GM21737 (cell line): ENCODE measurements around the gene LCLAT1.

Experiments used
- ATAC-seq: cut with Tn5 transposase; IDR thresholded peaks from one replicate; pipeline ENCODE4 v1.9.1; 2021; ENCODE audit warnings: mild to moderate bottlenecking, moderate library complexity; ENCODE audit not compliant: unreplicated experiment

The LCLAT1 gene

DNA sequence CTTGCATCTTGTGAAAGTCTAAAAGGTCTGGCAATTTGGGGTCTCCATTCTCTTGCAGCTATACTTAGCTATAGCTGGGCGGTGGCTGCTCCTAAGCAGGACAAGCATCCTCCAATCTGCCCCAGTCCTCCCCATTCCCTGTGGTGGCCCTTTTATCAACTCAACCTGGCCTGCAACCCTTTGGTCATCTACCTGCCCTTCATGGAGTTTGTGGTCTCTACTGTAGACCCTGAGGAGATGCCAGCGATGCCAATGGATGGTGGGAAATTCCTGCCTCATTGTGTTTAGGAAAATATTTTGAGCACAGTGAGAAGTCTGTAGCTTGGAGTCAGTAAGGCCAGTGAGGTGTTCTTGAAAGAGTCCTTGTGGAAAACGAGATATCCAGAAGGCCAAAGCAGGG is 216.8 kb downstream of the LCLAT1 start:
- no peak for ATAC-seq

DNA sequence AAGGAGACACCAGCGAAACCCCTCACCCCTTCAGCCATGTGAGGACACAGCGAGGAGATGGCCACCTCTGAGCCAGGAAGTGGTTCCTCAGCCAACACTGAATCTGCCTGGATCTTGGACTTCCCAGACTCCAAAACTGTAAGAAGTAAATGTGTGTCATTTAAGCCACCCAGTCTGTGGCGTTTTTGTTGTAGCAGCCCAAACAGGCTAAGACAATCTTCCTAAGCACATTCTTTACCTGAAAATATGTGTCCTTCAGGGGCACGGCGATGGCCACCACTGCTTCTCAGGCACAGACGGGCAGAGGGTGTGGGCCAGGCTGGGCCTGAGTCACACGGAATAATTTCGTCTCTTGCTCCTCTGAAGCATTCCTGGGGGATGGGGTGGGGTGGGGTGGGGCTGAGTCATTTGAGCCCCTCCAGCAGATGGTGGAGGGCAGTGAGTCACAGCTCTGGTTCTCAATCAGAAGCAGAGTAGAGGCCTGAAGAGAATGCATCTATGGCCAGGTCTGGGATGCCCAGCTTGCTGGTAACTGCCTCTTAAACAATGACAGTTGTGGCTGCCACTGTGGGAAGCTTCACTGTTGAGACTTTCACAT is 217.8 kb downstream of the LCLAT1 start:
- ATAC-seq: no peak

DNA sequence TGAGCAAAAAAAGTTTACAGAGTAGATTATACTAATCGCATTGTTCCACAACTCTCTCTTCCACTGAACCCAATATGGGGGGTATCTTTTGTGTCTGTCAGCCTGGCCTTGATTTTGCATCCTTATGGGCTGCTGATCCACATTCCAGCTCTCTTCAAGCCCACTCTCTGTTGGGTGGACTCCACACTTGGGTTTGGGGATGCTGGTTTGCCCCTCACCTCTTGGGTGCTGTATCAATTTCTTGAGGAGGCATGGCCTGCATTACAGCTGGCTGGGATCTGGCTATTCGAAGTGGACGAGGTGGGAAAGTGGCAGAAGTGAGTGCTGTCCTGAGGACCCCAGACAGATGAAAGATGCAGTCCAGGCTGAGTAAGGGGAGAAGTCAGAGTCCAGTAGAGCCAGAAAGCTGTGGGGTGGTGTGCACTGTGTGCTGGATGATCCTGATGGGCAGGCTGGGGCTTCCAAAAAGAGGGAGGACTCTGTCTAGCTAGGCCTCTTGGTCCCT is 218.8 kb downstream of the LCLAT1 start:
- ATAC-seq: no peak

DNA sequence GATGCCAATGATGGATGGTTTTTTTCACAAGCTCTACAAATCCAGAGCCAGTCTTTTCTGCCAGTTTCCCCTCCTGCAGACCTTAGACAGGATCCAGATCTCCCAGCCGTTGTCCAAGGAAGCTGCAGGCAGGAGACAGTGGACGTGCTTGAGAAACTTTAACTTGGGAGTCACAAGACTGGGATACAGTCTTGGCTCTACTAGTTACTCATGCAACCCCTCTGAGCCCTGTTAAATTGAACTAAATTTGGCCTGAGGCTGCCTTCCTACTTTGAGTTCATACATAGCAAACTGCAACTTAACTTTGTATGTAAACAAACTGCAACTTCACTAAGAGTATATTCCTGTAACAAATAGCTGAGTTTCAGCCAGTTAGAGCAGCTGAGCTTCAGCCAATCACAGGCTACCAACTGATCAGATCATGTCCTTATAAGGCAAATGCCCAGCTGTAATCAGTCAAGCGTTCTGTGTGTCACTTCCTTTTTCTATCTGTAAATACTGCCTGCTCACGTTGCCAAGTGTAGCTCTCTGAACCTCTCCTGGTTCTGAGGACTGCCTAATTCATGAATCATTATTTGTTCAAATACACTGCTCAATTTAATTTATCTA is 219.3 kb downstream of the LCLAT1 start:
- no peak for ATAC-seq

DNA sequence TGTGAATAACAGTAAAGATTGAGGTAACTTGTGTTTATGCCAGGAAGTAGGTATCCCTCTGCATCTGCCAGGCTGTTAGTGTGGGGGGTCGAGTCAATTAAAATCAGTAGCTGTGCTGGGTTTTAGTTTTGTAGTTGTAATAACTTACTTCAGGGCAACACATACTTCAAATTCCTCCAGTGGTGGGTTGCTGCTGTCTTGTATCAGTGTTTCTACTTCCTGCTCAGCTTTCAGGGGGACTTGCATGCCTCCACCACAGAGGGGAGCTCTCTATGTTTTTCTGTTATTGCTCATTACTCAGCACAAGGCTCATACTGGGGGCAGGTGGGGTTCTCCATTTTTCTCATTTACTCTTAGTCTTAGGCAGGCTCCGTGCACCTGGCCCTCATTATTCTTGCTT is 223.4 kb downstream of the LCLAT1 start:
- no peak for ATAC-seq

DNA sequence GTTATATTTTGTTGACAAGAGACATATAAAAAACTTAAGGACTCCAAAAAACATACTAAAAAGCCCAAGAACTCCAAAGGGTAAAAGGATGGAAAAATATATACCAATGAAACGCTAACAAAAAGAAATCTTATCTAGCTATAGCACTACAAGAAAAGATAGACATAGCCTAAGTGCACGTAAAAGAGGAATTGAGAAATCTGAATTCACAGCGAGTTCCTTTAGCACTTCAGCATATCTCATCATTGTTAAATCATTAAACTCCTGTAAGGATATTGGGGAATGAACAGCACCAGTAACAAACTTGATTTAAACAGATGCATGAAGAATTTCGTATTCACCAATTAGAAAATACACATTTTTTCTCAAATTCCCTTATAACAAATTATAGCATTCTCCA is 226.1 kb downstream of the LCLAT1 start:
- ATAC-seq: no peak

DNA sequence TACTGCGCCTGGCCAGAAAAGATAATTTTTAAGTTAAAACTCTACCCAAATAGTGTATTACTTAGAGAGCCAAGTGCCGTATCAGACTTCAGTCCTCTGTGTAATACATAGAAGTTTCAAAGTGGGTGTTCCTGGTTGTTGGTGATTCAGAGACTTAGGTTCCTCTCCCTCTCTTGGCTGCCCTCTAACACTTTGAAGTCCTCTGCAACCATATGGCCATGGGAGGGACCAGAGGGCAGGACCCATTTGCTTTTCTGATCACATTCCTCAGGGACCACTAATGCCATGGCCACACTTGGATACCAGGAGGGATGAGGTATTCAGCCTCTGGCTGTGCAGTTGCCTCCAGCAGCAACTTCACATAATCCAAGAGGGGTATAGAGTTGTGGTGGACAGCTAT is 228.7 kb downstream of the LCLAT1 start:
- ATAC-seq: no peak

DNA sequence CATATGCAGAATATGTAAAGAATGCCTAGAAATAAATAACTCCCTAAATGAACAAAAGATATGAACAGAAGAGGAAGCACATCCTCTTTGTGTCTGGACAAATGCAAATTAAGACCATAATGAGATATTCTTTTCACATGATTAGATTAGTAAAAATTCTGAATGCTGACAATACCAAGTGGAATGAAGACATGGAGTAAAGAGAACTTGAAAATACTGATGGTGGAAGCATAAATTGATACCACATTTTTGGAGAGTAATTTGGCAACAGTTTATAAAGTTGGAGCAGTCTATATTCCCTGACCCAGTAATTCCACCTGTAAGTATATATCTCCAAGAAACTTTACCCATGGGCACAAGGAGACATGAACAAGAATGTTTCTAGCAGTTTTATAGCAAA is 230.2 kb downstream of the LCLAT1 start:
- no peak for ATAC-seq

DNA sequence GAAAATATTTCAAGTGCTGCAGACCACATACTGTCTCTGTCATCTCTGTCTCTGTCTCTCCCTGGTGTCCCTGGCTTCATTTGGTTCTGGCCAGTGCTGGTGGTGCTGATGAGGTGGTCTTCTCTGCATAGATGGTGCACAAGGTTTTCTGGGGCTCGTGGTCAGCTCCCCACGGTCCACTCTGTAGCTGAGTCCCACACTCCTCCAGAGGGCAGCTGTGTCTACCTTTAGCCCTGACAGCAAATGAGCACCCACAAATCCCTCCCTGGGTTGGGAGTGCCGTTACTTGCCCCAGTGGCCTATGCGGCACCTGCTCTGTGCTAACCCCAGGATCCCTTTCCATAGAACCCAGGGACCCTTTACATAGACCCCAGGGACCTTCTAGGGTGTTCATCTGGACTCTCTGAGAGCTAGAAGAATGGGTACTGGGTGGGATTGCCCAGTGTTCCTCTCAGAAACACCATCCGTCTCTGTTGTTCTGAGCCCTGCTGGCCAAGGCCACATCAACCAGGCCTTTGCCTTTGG is 230.9 kb downstream of the LCLAT1 start:
- no peak for ATAC-seq

DNA sequence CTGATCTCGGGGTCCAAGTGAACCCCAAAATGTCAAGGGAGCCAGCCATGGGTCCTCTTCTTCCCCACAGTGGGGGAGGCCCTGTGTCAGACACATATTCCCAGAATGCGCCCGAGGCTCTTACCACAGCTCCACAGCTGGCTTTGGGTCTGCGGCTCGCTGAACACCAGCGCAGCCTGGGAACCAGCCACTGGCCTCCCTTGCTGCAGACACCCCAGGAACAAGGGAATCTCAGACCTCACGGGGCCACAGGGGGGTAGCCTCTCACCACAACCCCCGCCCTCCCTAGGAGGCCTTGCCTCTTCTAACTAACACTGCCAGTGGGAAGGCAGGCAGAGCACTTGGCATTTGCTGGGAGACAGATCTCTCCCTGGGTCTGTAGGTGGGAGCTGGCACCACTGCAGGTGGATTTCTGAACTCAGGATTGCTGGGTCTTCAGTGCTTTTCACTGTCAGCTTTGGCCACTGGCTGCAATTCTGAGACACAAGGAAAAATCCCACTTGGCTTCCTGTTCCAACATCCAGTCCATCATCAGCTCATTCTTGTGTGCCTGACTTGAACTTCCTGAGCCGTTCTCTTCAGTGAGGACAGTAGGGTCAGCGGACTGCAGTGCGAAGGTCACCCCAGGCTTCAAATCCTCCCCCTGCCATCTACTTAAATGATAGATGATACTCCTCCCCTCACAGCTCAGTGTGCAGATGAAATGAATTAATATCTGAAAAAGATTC is 231.5 kb downstream of the LCLAT1 start:
- no peak for ATAC-seq

DNA sequence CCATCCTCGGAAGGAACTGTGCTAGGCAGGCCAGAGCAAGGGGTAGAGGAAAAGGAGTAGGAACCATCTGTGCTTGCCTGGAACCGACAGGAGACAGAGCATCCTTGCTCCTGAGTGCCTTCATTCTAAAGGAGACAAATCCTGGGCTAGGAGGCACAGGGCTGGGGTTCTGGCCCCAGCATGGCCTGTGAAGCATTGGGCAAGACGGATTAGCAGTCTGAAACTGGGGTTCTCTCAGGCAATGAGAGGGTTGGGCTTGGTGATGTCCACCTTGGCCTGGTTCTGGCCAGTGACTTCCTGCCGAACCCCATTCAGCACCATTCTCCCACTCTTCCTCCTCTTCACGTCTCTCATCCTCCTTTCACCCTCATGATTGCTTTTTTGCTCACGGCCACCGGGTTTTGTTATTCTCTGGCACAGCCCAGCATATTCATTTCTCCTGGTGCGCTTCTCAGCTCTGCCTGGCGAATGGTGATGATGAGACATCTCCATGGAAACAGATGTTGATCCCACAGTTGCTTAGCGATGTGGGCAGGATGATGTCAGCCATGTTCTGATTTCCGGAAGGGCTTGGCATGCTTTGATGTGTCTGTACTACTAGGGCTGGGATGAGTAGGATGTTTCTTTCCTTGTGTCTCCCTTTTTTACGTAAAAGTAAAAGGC is 232.5 kb downstream of the LCLAT1 start:
- ATAC-seq: no peak

DNA sequence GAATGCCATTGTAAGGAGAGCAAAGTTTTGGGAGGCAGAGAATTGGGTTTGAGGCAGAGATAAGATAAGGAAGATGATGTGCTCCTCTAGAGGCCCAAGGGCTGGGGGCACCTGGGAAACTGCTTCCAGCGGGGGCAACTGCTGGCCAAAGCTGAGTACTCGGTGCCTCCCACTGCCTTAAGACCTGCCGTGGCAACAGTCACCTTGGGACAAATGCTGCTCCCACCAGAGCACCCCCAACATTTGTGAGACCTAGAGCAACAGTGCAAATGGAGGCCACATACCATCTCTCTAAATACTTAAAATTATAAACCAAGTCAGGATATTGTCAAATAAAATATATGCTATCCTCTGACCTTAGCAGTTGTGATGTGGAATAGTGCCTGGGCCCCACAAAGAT is 233.1 kb downstream of the LCLAT1 start:
- no peak for ATAC-seq

DNA sequence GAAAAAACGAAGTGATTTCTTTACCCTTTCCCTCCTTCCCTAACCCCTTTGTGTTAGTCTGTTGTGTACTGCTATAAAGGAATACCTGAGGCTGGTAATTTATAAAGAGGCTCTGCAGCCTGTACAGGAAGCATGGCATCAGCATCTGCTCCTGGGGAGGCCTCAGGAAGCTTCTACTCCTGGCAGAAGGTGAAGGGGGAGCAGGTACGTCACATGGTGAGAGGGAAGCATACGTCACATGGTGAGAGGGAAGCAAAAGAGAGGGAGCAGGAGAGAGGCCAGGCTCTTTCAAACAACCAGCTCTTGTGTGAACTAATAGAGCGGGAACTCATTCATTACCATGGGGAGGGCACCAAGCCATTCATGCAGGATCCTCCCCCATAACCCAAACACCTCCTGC is 234.0 kb downstream of the LCLAT1 start:
- no peak for ATAC-seq

DNA sequence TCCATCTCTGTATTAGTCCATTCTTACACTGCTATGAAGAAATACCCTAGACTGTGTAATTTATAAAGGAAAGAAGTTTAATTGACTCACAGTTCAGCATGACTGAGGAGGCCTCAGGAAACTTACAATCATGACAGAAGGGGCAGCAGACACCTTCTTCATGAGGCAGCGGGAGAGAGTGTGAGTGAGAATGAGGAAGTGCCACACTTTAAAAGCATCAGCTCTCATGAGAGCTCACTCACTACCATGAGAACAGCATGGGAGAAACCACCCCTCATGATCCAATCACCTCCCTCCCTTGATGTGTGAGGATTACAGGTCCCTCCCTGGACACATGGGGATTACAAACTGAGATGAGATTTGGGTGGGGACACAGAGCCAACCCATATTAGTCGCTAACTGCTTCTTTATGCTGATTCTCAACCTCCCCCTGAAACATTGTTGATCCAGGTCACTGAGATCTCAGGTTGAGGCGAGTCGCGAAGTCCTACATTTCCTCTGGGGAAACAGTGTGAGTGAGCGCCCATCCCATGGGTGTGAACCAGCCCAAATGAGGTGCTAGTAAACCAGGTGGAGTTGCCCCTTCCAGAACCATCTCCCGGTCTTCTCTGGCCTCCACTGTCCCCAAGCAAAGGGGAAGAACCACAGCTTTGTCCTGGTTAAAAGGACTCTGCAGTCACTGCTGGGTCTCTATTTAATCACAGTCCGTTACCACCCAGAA is 236.3 kb downstream of the LCLAT1 start:
- ATAC-seq: no peak

DNA sequence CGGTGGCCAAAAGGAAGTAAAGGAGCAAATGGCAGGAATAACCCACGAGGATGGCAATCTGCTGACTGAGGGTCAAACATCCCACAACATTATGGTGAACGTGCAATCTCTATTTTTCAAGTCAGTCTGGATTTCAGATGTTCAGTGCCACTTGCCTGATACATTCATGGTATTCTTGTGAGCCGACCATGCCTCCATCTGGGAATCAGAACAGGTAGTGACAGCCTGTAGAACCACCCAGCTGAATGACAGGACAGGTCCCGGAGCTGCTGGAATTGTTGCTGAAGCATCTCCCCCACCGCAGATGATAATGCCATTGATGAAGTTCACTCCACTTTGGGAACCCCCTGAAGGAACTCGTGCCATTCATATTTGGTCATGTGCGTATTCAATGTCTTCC is 237.0 kb downstream of the LCLAT1 start:
- no peak for ATAC-seq

DNA sequence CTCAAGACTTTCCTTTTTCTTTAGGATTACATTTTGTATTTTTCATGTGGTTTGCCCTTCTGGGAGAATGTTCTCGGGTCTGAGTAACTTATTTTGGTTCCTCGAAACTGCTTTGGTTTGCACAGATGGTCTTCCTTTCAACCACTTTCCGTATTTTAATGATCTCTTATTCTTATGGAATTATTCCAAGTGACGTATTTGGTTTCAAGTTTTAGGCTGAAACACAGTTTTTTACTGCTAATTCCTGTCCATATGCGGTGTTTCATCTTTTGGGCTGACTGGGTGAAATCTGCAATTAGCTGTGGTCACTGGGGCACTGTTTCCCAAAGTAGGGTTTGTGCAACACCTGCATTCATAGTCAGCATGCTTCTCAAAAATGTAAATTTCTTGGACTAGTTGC is 237.5 kb downstream of the LCLAT1 start:
- ATAC-seq: no peak

DNA sequence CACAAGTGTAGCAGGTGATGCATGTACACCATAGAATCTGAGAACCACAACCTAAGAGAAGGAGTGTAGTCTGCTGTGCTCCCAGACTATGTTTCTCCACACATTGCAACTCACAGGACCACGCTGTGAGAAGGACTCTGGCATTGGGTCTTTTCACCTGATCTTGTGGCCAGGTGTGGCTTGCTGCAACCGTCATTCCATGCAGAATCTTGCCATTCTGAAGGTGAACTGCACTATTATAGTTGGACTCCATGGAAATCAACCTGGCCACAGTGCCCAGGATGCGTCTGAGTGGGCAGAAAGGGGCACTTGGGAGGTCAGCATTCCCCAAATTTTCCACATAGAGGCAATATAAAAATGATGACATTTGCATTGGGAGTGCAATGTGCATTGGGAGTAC is 237.9 kb downstream of the LCLAT1 start:
- ATAC-seq: no peak

DNA sequence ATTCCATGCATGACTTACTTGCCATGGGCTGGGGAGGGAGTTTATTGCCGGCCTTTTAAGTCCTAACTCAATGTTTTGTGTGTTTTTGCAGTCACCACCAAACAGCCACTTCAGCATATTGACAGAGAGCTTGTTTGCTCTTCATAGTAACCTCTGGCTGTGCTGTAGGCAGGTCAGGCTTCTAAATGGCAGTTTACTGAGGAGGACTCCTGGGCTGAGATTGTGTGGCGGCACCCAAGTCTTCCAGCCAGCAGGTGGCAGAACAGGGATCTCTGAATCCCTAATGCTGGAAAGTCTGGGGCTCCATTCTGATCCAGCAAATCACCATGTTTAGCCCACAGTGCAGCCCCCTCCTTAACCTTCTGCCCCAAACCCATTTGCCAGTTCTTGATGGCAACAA is 239.0 kb downstream of the LCLAT1 start:
- ATAC-seq: no peak

DNA sequence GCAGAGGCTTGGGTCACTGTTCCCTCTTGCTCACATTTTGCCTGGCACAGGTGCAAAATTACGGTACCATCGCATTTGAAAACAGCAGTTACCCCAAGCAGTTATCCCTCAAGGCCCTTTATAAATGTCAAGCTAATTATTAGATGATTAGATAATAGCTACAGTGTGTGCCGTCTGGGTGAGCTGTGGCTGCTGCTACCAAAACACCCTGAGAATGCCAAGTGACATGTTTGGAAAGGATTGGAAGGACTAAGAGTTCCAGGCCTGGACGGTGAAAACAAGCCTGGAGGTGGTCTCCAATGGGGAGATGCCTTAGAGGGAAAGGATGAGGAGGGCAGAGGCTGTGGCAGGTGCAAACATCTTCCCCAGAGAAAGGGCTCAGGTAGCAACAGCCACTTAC is 239.6 kb downstream of the LCLAT1 start:
- no peak for ATAC-seq

DNA sequence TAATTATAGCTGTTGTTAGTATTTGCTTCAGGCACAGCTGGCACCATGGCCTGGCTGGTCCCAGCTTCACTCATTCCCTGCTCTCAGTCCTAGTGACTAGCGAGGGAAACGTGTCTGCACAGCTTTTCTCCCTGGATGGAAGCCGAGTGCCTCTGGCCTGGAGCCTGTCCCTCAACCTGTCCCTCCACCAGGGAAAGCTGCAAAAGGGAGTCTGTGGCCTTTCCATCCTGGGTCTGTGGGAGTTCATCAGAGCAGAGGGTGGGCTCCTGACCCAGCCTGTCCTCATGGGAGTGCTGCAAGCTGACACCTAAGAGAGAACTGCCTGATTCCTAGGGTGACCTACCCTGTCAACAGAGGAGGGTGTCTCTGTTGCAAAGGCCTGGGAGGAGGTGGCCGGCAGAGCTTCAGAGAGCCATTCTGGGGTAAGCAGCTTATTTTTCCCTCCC is 241.9 kb downstream of the LCLAT1 start:
- no peak for ATAC-seq
